OCI-LY1 (cell line): Measurements from ENCODE around the gene SGMS2.

ENCODE experiments used
- H2AFZ ChIP-seq: fragments of 200-600 bp; sonication (generic), shearing (Covaris generic); 2 replicates; pipeline ENCODE4 v1.6.0; 2014; ENCODE audit warnings: antibody characterized with exemption, mild to moderate bottlenecking, low read length
- H3F3A ChIP-seq: fragments of 200-600 bp; sonication (generic), shearing (Covaris generic); 2 replicates; pipeline ENCODE4 v1.6.0; 2014; ENCODE audit warnings: mild to moderate bottlenecking, antibody characterized with exemption, low read length, moderate library complexity; ENCODE audit not compliant: insufficient read depth
- H3K27ac ChIP-seq: fragments of 200-600 bp; sonication (generic); 2 replicates; pipeline ENCODE4 v1.5.1; 2014; ENCODE audit warnings: low read length, mixed run types, mild to moderate bottlenecking, low read depth; ENCODE audit not compliant: poor library complexity, severe bottlenecking
- H3K27me3 ChIP-seq: fragments of 200-600 bp; sonication (generic); 2 replicates; pipeline ENCODE4 v1.6.0; 2014; ENCODE audit warnings: antibody characterized with exemption, mild to moderate bottlenecking, low read length, moderate library complexity; ENCODE audit not compliant: insufficient read depth
- H3K36me3 ChIP-seq: fragments of 200-600 bp; sonication (generic); 2 replicates; pipeline ENCODE4 v1.6.1; 2014; ENCODE audit warnings: mild to moderate bottlenecking, antibody characterized with exemption, low read length, moderate library complexity, mixed read lengths; ENCODE audit not compliant: insufficient read depth
- H3K4me1 ChIP-seq: fragments of 200-600 bp; sonication (generic); 2 replicates; pipeline ENCODE4 v1.5.1; 2014; ENCODE audit warnings: mild to moderate bottlenecking, low read length, moderate library complexity; ENCODE audit not compliant: insufficient read depth, severe bottlenecking
- H3K4me2 ChIP-seq: fragments of 200-600 bp; sonication (generic), shearing (Covaris generic); 2 replicates; pipeline ENCODE4 v1.6.1; 2014; ENCODE audit warnings: low read length
- H3K4me3 ChIP-seq: fragments of 200-600 bp; sonication (generic); 2 replicates; pipeline ENCODE4 v1.5.1; 2014; ENCODE audit warnings: low read length, low read depth, mild to moderate bottlenecking, mixed read lengths; ENCODE audit not compliant: poor library complexity, severe bottlenecking
- H3K79me2 ChIP-seq: fragments of 200-600 bp; shearing (Covaris generic); 2 replicates; pipeline ENCODE4 v1.6.1; 2016; ENCODE audit warnings: mixed run types, low read length, mixed read lengths; ENCODE audit not compliant: insufficient read depth
- H3K9ac ChIP-seq: fragments of 200-600 bp; sonication (generic), shearing (Covaris generic); 2 replicates; pipeline ENCODE4 v1.6.1; 2014; ENCODE audit warnings: mild to moderate bottlenecking, low read length, mixed read lengths
- H3K9me2 ChIP-seq: fragments of 200-600 bp; sonication (generic), shearing (Covaris generic); 2 replicates; pipeline ENCODE4 v1.6.1; 2014; ENCODE audit warnings: low read depth, mild to moderate bottlenecking, low read length, mixed read lengths
- H3K9me3 ChIP-seq: fragments of 200-600 bp; shearing (Covaris generic); 2 replicates; pipeline ENCODE4 v1.6.1; 2014; ENCODE audit warnings: low read length, mixed read lengths
- H4K20me1 ChIP-seq: fragments of 200-600 bp; sonication (generic), shearing (Covaris generic); 2 replicates; pipeline ENCODE4 v1.6.0; 2016; ENCODE audit warnings: mild to moderate bottlenecking, low read length; ENCODE audit not compliant: insufficient read depth
- EZH2 ChIP-seq: fragments of 200-600 bp; sonication (generic), shearing (Covaris generic); IDR thresholded peaks from 2 replicates; pipeline ENCODE4 v1.8.0; 2017; ENCODE audit warnings: borderline replicate concordance, mixed run types, mild to moderate bottlenecking, antibody characterized with exemption, low read length, moderate library complexity, mixed read lengths
- TF ChIP-seq, protein P1 (sequence below): fragments of 200-600 bp; sonication (generic), shearing (Covaris generic); IDR thresholded peaks from 2 replicates; pipeline ENCODE4 v1.5.1; 2017; ENCODE audit warnings: mild to moderate bottlenecking, antibody characterized with exemption, low read length, moderate library complexity, mixed read lengths

Gene SGMS2

DNA sequence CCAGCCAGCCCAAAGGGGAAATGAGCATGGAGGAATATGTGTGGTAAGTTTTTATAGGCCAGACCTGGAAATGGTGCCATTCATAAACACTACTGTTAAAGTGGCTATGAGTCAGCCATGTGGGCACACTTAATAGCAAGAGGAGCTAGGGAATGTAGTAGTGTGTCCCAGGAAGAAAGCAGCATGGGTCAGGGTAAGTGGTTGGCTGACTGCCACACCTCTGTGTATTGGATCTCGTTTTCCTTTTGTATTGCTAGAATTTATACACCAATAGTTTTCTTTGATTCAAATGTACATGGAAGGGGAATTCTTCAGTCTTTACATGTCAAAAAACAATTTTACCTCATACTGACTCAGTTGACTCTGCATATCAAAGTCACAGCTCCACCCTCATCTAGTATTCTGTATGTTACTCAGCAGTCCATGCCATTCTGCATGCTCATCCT is 22.9 kb upstream of the SGMS2 start:
- Histone ChIP-seq H3K4me2 (no peak overlapping the region), H2AFZ (no peak overlapping the region), H3K79me2 (no peaks in the 10 kb centered on the region), H3K27ac (no peak overlapping the region), H3K4me1 (no peaks in the 10 kb centered on the region), H4K20me1 (no peaks in the 10 kb centered on the region), H3K9me2 (no peaks in the 10 kb centered on the region), H3K9me3 (no peaks in the 10 kb centered on the region), H3K27me3 (no peaks in the 10 kb centered on the region), H3F3A (no peaks in the 10 kb centered on the region), H3K9ac (no peak overlapping the region), H3K36me3 (no peaks in the 10 kb centered on the region), H3K4me3 (no peak overlapping the region)
- TF ChIP-seq, protein P1, sequence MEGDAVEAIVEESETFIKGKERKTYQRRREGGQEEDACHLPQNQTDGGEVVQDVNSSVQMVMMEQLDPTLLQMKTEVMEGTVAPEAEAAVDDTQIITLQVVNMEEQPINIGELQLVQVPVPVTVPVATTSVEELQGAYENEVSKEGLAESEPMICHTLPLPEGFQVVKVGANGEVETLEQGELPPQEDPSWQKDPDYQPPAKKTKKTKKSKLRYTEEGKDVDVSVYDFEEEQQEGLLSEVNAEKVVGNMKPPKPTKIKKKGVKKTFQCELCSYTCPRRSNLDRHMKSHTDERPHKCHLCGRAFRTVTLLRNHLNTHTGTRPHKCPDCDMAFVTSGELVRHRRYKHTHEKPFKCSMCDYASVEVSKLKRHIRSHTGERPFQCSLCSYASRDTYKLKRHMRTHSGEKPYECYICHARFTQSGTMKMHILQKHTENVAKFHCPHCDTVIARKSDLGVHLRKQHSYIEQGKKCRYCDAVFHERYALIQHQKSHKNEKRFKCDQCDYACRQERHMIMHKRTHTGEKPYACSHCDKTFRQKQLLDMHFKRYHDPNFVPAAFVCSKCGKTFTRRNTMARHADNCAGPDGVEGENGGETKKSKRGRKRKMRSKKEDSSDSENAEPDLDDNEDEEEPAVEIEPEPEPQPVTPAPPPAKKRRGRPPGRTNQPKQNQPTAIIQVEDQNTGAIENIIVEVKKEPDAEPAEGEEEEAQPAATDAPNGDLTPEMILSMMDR: no peak
- TF ChIP-seq EZH2: no peak

DNA sequence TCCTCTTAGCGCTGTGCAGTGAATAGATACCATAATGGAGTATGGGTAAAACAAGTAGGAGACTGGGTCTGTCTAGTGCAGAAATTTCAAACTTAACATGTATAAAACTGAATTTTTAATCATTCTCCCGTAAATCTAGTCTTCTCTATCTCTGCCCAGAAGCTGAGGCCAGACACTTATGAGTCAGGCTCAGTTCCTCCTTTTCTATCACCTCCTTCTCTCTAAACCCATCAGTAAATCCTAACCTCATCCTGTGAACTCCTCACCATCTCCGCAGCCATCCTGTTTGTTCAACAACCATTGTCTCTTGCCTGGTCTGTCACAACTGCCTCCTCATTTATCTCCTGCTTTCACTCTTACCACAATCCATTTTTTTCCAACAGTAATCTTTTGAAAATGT is 19.8 kb upstream of the SGMS2 start:
- Histone ChIP-seq H3K9ac (no peak overlapping the region), H4K20me1 (no peaks in the 10 kb centered on the region), H3K4me2 (no peak overlapping the region), H3K79me2 (no peaks in the 10 kb centered on the region), H3K4me3 (no peak overlapping the region), H3K9me2 (no peaks in the 10 kb centered on the region), H2AFZ (no peak overlapping the region), H3K4me1 (no peaks in the 10 kb centered on the region), H3K36me3 (no peaks in the 10 kb centered on the region), H3K9me3 (no peaks in the 10 kb centered on the region), H3F3A (no peaks in the 10 kb centered on the region), H3K27me3 (no peaks in the 10 kb centered on the region), H3K27ac (no peak overlapping the region)
- TF ChIP-seq, protein P1: no peak
- TF ChIP-seq EZH2: no peak

DNA sequence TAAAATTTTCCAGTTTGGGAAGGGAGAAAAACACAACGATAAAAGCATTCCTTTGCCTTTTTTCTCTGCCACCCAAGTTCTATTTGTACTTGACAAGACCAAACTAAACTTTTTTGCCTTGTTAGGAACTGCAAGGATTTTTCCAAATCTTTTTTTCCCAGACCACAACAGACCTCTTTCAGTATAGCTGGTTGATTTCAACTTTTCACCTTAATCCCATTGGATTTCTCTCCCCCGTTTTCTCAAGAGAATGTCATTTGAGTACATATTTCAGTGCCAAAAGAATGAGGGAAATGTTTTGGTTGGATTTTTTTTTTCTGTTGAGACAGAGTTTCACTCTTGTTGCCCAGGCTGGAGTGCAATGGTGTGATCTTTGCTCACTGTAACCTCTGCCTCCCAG is 18.5 kb upstream of the SGMS2 start:
- H3K79me2 ChIP-seq: no peaks in the 10 kb centered on the region
- no peaks in the 10 kb centered on the region for H4K20me1 ChIP-seq
- no peaks in the 10 kb centered on the region for H3F3A ChIP-seq
- no peaks in the 10 kb centered on the region for H3K36me3 ChIP-seq
- H3K4me2 ChIP-seq: no peak overlapping the region
- no peaks in the 10 kb centered on the region for H3K27me3 ChIP-seq
- no peak for TF ChIP-seq EZH2
- TF ChIP-seq, protein P1: no peak
- no peak overlapping the region for H3K9ac ChIP-seq
- H3K9me3 ChIP-seq: no peaks in the 10 kb centered on the region
- no peak overlapping the region for H2AFZ ChIP-seq
- H3K27ac ChIP-seq: no peak overlapping the region
- H3K4me3 ChIP-seq: no peak overlapping the region
- H3K4me1 ChIP-seq: no peaks in the 10 kb centered on the region
- H3K9me2 ChIP-seq: no peaks in the 10 kb centered on the region
